ENCODE results near the gene ISG20L2. TPM values are rescaled to one million over a fixed set of nuclear protein-coding genes. Genes with fewer than 3 reads are reported as not detected.

Gene ISG20L2
- polyA plus RNA-seq, 1 of the 3 experiments (the other 2 are of a cell fraction): 31.6 TPM

- Histone ChIP-seq H3K4me3 (ENCODE audit: low read depth in 2 of 2, low read length in 1 of 2) (peak overlapping the region; percentile 72 to 86), H2AFZ (ENCODE audit: low read depth) (no peak overlapping the region), H3K27me3 (ENCODE audit: insufficient read depth) (no peaks in the 10 kb centered on the region), H3K27ac (ENCODE audit: low read depth in 2 of 2, low read length in 1 of 2) (peak overlapping the region; percentile 77 to 90; a peak in 3 of 4 replicates), H3K79me2 (ENCODE audit: insufficient read depth) (peaks cover 76% of the 10 kb centered on the region), H4K20me1 (ENCODE audit: insufficient read depth) (peaks cover 27% of the 10 kb centered on the region), H3K36me3 (replicated peaks in 1 of 2; ENCODE audit: control insufficient read depth in 1 of 2, insufficient read depth in 2 of 2, low read length in 1 of 2) (peaks cover 19 to 22% of the 10 kb centered on the region in 2 experiments), H3K9ac (peak overlapping the region; percentile 95), H3K4me2 (peak overlapping the region; percentile 89), H3K4me1 (ENCODE audit: control insufficient read depth in 1 of 2, insufficient read depth in 2 of 2, low read depth in 1 of 2, low read length in 1 of 2) (peaks cover 29 to 35% of the 10 kb centered on the region in 2 experiments; a peak in 3 of 4 replicates), H3K9me3 (no peaks in the 10 kb centered on the region), H3K9me2 (no peaks in the 10 kb centered on the region), H3F3A (replicated peaks; ENCODE audit: insufficient read depth) (no peaks in the 10 kb centered on the region)
- WGBS (ENCODE audit: low lambda C conversion rate): 27% methylated on average over 8 of the region's 8 CpGs
- DNase-seq: no peak
- POLR2A ChIA-PET: interaction anchor here (1.5 to 3.9 kb wide), 3 partner anchors 17 to 79 kb away, joined by 4 to 26 read pairs (median 6); partner anchors contain the start of genes HDGF and MRPL24
- CTCF ChIA-PET: interaction anchor here (0.6 to 9.5 kb wide), 15 partner anchors 28 to 383 kb away, joined by 3 to 64 read pairs (median 6); partner anchors contain the start of genes INSRR, ISG20L2, METTL25B and NES
- TF ChIP-seq GABPA (IDR thresholded peaks at IDR 0.05; ENCODE audit: low read depth) (0 out of 2 replicates have a peak, but pooled peaks have one; percentile 19), SIN3A (IDR thresholded peaks at IDR 0.05; ENCODE audit: borderline replicate concordance, low read depth, low read length) (no peak; the same call in 1 of the 2 replicates), JUND (IDR thresholded peaks at IDR 0.05) (no peak)
Measured at GRCh38 chr1:156768610-156769295, 40.2 kb upstream of the ISG20L2 start.

DNA sequence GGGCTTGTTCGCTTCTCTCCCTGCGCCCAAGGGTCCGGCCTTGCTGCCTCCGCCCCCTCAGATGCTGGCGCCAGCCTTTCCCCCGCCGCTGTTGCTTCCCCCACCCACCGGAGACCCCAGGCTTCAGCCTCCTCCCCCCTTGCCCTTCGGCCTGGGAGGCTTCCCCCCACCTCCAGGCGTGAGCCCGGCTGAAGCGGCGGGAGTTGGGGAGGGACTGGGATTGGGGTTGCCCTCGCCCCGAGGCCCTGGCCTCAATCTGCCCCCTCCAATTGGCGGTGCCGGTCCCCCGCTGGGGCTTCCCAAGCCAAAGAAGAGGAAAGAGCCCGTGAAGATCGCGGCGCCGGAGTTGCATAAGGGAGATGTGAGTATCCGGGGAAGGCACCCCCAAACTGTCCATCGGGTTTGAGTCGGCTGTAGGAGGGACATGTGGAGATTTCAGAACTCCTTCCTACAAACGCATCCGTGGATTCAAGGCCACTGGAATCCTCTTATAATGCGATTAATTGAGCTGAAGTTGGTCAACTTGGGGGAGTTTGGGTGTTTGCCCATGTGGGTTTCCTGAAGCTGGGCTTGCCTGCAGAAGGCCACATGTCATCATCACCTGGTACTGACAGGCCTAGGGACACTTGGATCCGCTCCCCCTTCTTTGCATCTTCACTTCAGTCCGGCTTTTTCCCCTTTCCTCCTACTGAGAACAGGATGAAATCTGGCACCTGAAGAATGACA lies 39.5 kb upstream of the ISG20L2 start:
- H4K20me1 ChIP-seq (ENCODE audit: insufficient read depth): peaks cover 21% of the 10 kb centered on the region
- H3F3A ChIP-seq (replicated peaks; ENCODE audit: insufficient read depth): no peaks in the 10 kb centered on the region
- DNase-seq: peak; percentile 63
- CTCF ChIA-PET: interaction anchor here (1.0 to 9.5 kb wide), 13 partner anchors 21 to 383 kb away, joined by 3 to 64 read pairs (median 4); partner anchors contain the start of genes INSRR, ISG20L2, METTL25B and NTRK1
- H3K4me3 ChIP-seq (ENCODE audit: low read depth in 2 of 2, low read length in 1 of 2): peak overlapping the region; percentile 72 to 86
- no peaks in the 10 kb centered on the region for H3K9me3 ChIP-seq
- H3K4me2 ChIP-seq: peak overlapping the region; percentile 89
- 3% methylated on average over 14 of the region's 31 CpGs for WGBS (ENCODE audit: low lambda C conversion rate)
- POLR2A ChIA-PET: interaction anchor here (1.0 to 3.9 kb wide), 5 partner anchors 16 to 79 kb away, joined by 3 to 27 read pairs (median 6); partner anchors contain the start of genes HDGF and MRPL24
- H3K27ac ChIP-seq (ENCODE audit: low read depth in 2 of 2, low read length in 1 of 2): peak overlapping the region; percentile 77 to 90
- peaks cover 69% of the 10 kb centered on the region for H3K79me2 ChIP-seq (ENCODE audit: insufficient read depth)
- H3K9me2 ChIP-seq: no peaks in the 10 kb centered on the region
- no peak overlapping the region for H2AFZ ChIP-seq (ENCODE audit: low read depth)
- H3K4me1 ChIP-seq (ENCODE audit: control insufficient read depth in 1 of 2, insufficient read depth in 2 of 2, low read depth in 1 of 2, low read length in 1 of 2): peaks cover 28 to 30% of the 10 kb centered on the region in 2 experiments; a peak in 3 of 4 replicates
- TF ChIP-seq, protein P1, sequence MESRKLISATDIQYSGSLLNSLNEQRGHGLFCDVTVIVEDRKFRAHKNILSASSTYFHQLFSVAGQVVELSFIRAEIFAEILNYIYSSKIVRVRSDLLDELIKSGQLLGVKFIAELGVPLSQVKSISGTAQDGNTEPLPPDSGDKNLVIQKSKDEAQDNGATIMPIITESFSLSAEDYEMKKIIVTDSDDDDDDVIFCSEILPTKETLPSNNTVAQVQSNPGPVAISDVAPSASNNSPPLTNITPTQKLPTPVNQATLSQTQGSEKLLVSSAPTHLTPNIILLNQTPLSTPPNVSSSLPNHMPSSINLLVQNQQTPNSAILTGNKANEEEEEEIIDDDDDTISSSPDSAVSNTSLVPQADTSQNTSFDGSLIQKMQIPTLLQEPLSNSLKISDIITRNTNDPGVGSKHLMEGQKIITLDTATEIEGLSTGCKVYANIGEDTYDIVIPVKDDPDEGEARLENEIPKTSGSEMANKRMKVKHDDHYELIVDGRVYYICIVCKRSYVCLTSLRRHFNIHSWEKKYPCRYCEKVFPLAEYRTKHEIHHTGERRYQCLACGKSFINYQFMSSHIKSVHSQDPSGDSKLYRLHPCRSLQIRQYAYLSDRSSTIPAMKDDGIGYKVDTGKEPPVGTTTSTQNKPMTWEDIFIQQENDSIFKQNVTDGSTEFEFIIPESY (IDR thresholded peaks at IDR 0.05; ENCODE audit: borderline replicate concordance, low read depth): no peak
- TF ChIP-seq EP300 (IDR thresholded peaks at IDR 0.05; ENCODE audit: borderline replicate concordance in 1 of 2, low read depth in 1 of 2, low read length in 1 of 2) (no peak; a peak in 1 of 4 replicates), RCOR1 (IDR thresholded peaks at IDR 0.05; ENCODE audit: low read length) (no peak), MXI1 (IDR thresholded peaks at IDR 0.05; ENCODE audit: low read depth, low read length) (peak; percentile 87), SIN3A (IDR thresholded peaks at IDR 0.05; ENCODE audit: borderline replicate concordance, low read depth, low read length) (peak; percentile 57; the same call in 1 of the 2 replicates)
- TF ChIP-seq, protein P2, sequence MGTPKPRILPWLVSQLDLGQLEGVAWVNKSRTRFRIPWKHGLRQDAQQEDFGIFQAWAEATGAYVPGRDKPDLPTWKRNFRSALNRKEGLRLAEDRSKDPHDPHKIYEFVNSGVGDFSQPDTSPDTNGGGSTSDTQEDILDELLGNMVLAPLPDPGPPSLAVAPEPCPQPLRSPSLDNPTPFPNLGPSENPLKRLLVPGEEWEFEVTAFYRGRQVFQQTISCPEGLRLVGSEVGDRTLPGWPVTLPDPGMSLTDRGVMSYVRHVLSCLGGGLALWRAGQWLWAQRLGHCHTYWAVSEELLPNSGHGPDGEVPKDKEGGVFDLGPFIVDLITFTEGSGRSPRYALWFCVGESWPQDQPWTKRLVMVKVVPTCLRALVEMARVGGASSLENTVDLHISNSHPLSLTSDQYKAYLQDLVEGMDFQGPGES (IDR thresholded peaks at IDR 0.05; ENCODE audit: low read depth, low read length): no peak
- H3K9ac ChIP-seq: peak overlapping the region; percentile 95
- no peaks in the 10 kb centered on the region for H3K27me3 ChIP-seq (ENCODE audit: insufficient read depth)
- peaks cover 18 to 19% of the 10 kb centered on the region in 2 experiments for H3K36me3 ChIP-seq (replicated peaks in 1 of 2; ENCODE audit: control insufficient read depth in 1 of 2, insufficient read depth in 2 of 2, low read length in 1 of 2)

Data from SK-N-SH (cell line).